ENCODE measurements around the gene ST6GALNAC3.

Gene ST6GALNAC3

DNA sequence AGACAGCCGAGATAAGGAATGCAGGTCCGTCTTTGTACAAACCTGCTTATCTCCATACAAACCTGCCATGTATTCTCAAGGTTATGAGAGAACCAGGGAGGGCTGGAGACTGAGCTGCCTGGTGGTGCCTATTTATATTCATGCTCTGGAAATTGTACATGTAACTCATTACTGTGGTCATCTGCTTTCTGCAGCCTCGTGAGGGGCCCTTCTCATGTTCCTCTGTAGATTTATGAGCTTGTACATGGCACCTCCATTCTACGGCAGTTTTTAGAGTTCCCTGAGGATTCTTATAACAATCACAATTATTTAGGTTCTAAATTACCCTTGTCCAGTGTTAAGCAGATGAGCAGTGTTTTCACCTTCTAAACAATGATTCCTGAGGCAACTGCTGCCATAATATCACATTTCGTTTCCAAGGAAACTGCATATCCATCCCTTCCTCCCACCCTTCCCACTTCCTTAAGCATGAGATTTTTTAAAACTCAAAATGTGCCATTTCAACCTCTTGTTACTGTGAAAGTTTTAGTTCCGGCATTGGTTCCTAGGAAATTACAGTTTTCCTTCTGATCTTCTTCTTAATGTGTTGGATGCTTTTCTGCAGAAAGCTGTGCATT, 112.1 kb downstream of the ST6GALNAC3 start:
- TF ChIP-seq, protein P1, sequence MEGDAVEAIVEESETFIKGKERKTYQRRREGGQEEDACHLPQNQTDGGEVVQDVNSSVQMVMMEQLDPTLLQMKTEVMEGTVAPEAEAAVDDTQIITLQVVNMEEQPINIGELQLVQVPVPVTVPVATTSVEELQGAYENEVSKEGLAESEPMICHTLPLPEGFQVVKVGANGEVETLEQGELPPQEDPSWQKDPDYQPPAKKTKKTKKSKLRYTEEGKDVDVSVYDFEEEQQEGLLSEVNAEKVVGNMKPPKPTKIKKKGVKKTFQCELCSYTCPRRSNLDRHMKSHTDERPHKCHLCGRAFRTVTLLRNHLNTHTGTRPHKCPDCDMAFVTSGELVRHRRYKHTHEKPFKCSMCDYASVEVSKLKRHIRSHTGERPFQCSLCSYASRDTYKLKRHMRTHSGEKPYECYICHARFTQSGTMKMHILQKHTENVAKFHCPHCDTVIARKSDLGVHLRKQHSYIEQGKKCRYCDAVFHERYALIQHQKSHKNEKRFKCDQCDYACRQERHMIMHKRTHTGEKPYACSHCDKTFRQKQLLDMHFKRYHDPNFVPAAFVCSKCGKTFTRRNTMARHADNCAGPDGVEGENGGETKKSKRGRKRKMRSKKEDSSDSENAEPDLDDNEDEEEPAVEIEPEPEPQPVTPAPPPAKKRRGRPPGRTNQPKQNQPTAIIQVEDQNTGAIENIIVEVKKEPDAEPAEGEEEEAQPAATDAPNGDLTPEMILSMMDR (IDR thresholded peaks at IDR 0.05), result no peak
- Histone ChIP-seq H3K9me3 (no peaks in the 10 kb centered on the region), H3K4me1 (ENCODE audit: control insufficient read depth in 1 of 2, insufficient read depth in 1 of 2, low read depth in 1 of 2, low read length in 1 of 2) (no peaks in the 10 kb centered on the region), H3K4me3 (ENCODE audit: low read depth in 1 of 2, low read length in 1 of 2) (no peak overlapping the region), H3K27me3 (no peaks in the 10 kb centered on the region), H3K27ac (no peak overlapping the region), H3K36me3 (no peaks in the 10 kb centered on the region)

DNA sequence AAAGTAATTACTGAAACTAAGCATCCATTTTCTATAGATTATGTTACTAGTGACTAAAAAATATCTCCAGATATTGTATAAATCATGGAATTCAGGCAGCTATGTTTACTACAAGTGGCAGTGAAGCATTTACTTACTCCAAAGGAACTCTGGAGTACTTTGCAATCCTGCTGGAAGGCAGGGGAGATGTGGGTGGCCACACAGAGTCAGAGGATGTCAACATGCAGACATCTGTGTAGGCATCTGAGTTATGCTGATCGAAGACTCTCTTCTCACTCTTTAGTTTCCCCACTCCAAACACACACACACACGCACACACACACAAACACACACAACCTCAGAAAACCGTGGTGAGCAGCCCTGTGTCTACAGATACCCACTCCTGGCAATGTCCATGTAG, 112.9 kb downstream of the ST6GALNAC3 start:
- H3K4me3 ChIP-seq (ENCODE audit: low read depth in 1 of 2, low read length in 1 of 2), result no peak overlapping the region
- TF ChIP-seq, protein P1 (IDR thresholded peaks at IDR 0.05), result no peak
- H3K27me3 ChIP-seq, result no peaks in the 10 kb centered on the region

DNA sequence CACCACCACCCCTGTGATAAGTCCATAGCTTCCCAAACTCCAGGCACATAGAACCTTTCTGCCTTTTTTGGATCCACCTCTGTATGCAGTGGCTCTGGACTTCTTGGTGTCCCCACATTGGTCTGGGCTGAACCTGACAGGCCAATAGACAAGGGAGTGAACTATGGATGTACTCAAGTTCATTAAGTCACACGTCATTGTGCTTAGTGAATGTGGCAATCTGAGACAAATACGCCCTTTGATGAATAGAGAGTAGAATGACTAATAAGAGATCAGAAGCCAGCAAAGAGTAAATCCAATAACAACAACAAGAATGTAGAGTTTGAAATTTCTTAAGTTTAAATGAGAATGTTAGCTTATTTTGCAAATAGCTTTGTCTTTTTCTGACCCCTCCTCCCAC, 114.8 kb downstream of the ST6GALNAC3 start:
- Histone ChIP-seq H3K4me3 (ENCODE audit: low read depth in 1 of 2, low read length in 1 of 2) (no peak overlapping the region), H3K27ac (no peak overlapping the region), H3K4me1 (ENCODE audit: control insufficient read depth in 1 of 2, insufficient read depth in 1 of 2, low read depth in 1 of 2, low read length in 1 of 2) (no peaks in the 10 kb centered on the region), H3K9me3 (no peaks in the 10 kb centered on the region), H3K36me3 (no peaks in the 10 kb centered on the region), H3K27me3 (no peaks in the 10 kb centered on the region)
- TF ChIP-seq, protein P1 (IDR thresholded peaks at IDR 0.05), result no peak

More for the DNA sequence above, 112.9 kb downstream of the ST6GALNAC3 start:
- Histone ChIP-seq H3K4me1 (ENCODE audit: control insufficient read depth in 1 of 2, insufficient read depth in 1 of 2, low read depth in 1 of 2, low read length in 1 of 2) (no peaks in the 10 kb centered on the region), H3K36me3 (no peaks in the 10 kb centered on the region), H3K9me3 (no peaks in the 10 kb centered on the region), H3K27ac (no peak overlapping the region)

DNA sequence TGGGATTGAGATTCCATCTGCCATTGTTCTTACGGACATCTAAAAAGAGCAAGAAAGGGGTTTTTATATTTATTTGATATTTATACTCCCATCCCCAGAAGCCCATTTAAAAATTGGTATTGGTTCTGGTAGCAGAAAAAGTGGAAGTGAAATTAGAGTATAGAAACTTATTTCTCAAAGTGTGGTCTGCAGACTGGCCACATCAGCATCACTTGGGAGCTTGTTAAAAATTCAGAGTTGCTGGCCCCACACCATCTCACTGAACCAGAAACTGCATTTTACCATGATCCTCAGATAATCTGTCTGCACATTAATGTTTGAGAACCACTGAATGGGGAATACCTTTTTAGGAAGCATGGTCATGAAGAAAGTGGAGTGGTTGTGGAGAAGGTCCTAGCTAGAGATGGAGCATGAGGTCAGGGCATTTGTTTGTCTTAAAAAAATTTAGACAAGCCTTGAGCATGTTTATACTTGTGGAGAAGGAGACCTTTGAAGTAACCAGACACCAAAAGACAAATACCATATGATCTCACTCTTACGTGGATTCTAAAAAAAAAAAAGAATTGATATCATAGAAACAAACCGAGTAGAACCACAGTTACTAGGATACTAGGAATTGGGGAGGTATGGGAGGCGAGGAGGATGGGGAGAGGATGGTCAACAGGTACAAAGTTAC, 116.3 kb downstream of the ST6GALNAC3 start:
- Histone ChIP-seq H3K9me3 (no peaks in the 10 kb centered on the region), H3K27ac (no peak overlapping the region), H3K4me3 (ENCODE audit: low read depth in 1 of 2, low read length in 1 of 2) (no peak overlapping the region), H3K36me3 (no peaks in the 10 kb centered on the region), H3K4me1 (ENCODE audit: control insufficient read depth in 1 of 2, insufficient read depth in 1 of 2, low read depth in 1 of 2, low read length in 1 of 2) (no peaks in the 10 kb centered on the region), H3K27me3 (no peaks in the 10 kb centered on the region)
- TF ChIP-seq, protein P1 (IDR thresholded peaks at IDR 0.05), result no peak

DNA sequence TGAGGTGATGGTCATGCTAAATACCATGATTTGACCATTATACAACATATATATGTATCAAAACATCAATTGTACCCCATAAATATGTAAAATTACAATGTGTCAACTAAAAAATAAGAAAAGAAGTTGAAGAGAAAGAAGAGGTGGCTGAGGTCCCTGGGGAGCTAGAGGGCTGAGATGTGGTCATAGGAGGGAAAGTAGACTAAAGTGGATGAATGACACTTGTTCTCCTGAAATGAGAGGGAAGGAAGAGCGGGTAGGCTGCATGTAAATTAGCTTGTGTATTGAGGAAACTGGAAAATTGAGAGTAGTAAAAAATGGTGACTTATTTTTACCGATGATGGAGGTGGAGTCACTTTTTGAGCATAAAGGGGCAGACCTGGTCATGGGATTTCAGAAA, 117.0 kb downstream of the ST6GALNAC3 start:
- Histone ChIP-seq H3K9me3 (no peaks in the 10 kb centered on the region), H3K36me3 (no peaks in the 10 kb centered on the region), H3K4me3 (ENCODE audit: low read depth in 1 of 2, low read length in 1 of 2) (no peak overlapping the region), H3K27ac (no peak overlapping the region), H3K4me1 (ENCODE audit: control insufficient read depth in 1 of 2, insufficient read depth in 1 of 2, low read depth in 1 of 2, low read length in 1 of 2) (no peaks in the 10 kb centered on the region), H3K27me3 (no peaks in the 10 kb centered on the region)
- TF ChIP-seq, protein P1 (IDR thresholded peaks at IDR 0.05), result no peak
